EL (cell line): Measurements from ENCODE around the gene DCDC1.
A peak's percentile ranks its signal among the peaks of the same experiment; 100 is the strongest.

Experiments used
- DNase-seq: peaks from one replicate; pipeline ENCODE4 v3.0.0-alpha.2; 2016

The DCDC1 gene

GRCh38 chr11:31369348-31370329 lies at the start of gene DCDC1, which contains the start of gene DNAJC24:
Gene DCDC1 (minus strand): TSS chr11:31369739. CDS start chr11:31328280, 41,459 bp downstream.
Gene DNAJC24 (plus strand): TSS chr11:31369860. CDS start chr11:31370749, 889 bp downstream.
- DNase-seq: peak; percentile 93

GRCh38 chr11:31419138-31419537 lies 49.6 kb upstream of the DCDC1 start:
- no peak for DNase-seq

- no peak for DNase-seq
Measured at GRCh38 chr11:31417816-31418215, 48.3 kb upstream of the DCDC1 start.

GRCh38 chr11:31417357-31417756 lies 47.8 kb upstream of the DCDC1 start:
- DNase-seq: no peak

- no peak for DNase-seq
Measured at GRCh38 chr11:31415435-31415834, 45.9 kb upstream of the DCDC1 start.

GRCh38 chr11:31414338-31414737 lies 44.8 kb upstream of the DCDC1 start:
- DNase-seq: no peak

GRCh38 chr11:31412946-31413345 lies 43.4 kb upstream of the DCDC1 start:
- peak; percentile 68 for DNase-seq

- no peak for DNase-seq
Measured at GRCh38 chr11:31408201-31408600, 38.7 kb upstream of the DCDC1 start.

GRCh38 chr11:31404614-31405013 lies 35.1 kb upstream of the DCDC1 start:
- no peak for DNase-seq

GRCh38 chr11:31397239-31397834 lies 27.8 kb upstream of the DCDC1 start:
- DNase-seq: peak; percentile 22

- DNase-seq: peak; percentile 13
Measured at GRCh38 chr11:31387379-31387778, 17.8 kb upstream of the DCDC1 start.

GRCh38 chr11:31383116-31383515 lies 13.6 kb upstream of the DCDC1 start:
- no peak for DNase-seq

GRCh38 chr11:31375879-31376278 lies 6.3 kb upstream of the DCDC1 start:
- no peak for DNase-seq

GRCh38 chr11:31366795-31367194 lies 2.7 kb downstream of the DCDC1 start:
- DNase-seq: no peak

- DNase-seq: no peak
Measured at GRCh38 chr11:31361743-31362142, 7.8 kb downstream of the DCDC1 start.

- DNase-seq: no peak
Measured at GRCh38 chr11:31355817-31356216, 13.7 kb downstream of the DCDC1 start.

GRCh38 chr11:31355131-31355530 lies 14.4 kb downstream of the DCDC1 start:
- no peak for DNase-seq

- no peak for DNase-seq
Measured at GRCh38 chr11:31351168-31351567, 18.4 kb downstream of the DCDC1 start.

GRCh38 chr11:31340903-31341572 lies 28.5 kb downstream of the DCDC1 start:
- DNase-seq: peak; percentile 29

- no peak for DNase-seq
Measured at GRCh38 chr11:31337806-31338205, 31.7 kb downstream of the DCDC1 start.

- DNase-seq: no peak
Measured at GRCh38 chr11:31328697-31329096, 40.8 kb downstream of the DCDC1 start.

- DNase-seq: no peak
Measured at GRCh38 chr11:31327417-31327816, 42.1 kb downstream of the DCDC1 start.

GRCh38 chr11:31326470-31327148 lies 42.9 kb downstream of the DCDC1 start:
- no peak for DNase-seq
